Measurements from ENCODE around the gene GPR153.

Gene GPR153

GRCh38 chr1:6269296-6269695 is 8.4 kb upstream of the GPR153 start:
- no peak for DNase-seq (ENCODE audit: low read depth)

- DNase-seq (ENCODE audit: low read depth) = no peak
Observed at GRCh38 chr1:6268415-6268814, 7.5 kb upstream of the GPR153 start.

- DNase-seq (ENCODE audit: low read depth) = no peak
Observed at GRCh38 chr1:6267686-6268322, 6.9 kb upstream of the GPR153 start.

GRCh38 chr1:6266641-6267040 is 5.7 kb upstream of the GPR153 start:
- no peak for DNase-seq (ENCODE audit: low read depth)

GRCh38 chr1:6265151-6265550 is 4.3 kb upstream of the GPR153 start:
- no peak for DNase-seq (ENCODE audit: low read depth)

- no peak for DNase-seq (ENCODE audit: low read depth)
Observed at GRCh38 chr1:6263716-6264115, 2.8 kb upstream of the GPR153 start.

- no peak for DNase-seq (ENCODE audit: low read depth)
Observed at GRCh38 chr1:6262555-6263420, 1.9 kb upstream of the GPR153 start.

- no peak for DNase-seq (ENCODE audit: low read depth)
Observed at GRCh38 chr1:6261615-6261995, 707 bp upstream of the GPR153 start.

GRCh38 chr1:6260433-6260934 is 414 bp downstream of the GPR153 start:
- DNase-seq (ENCODE audit: low read depth) = peak; percentile 27

GRCh38 chr1:6259491-6260362 is 1.2 kb downstream of the GPR153 start:
- peak; percentile 69 for DNase-seq (ENCODE audit: low read depth)

GRCh38 chr1:6258675-6259074 is 2.2 kb downstream of the GPR153 start:
- DNase-seq (ENCODE audit: low read depth) = no peak

- DNase-seq (ENCODE audit: low read depth) = no peak
Observed at GRCh38 chr1:6257541-6258069, 3.3 kb downstream of the GPR153 start.

GRCh38 chr1:6256645-6257044 is 4.3 kb downstream of the GPR153 start:
- DNase-seq (ENCODE audit: low read depth) = no peak

GRCh38 chr1:6254691-6255090 is 6.2 kb downstream of the GPR153 start:
- DNase-seq (ENCODE audit: low read depth) = no peak

GRCh38 chr1:6253380-6253779 is 7.5 kb downstream of the GPR153 start:
- DNase-seq (ENCODE audit: low read depth) = no peak

GRCh38 chr1:6252374-6252710 is 8.6 kb downstream of the GPR153 start:
- no peak for DNase-seq (ENCODE audit: low read depth)

GRCh38 chr1:6251681-6252373 is 9.1 kb downstream of the GPR153 start:
- no peak for DNase-seq (ENCODE audit: low read depth)

GRCh38 chr1:6251233-6251632 is 9.7 kb downstream of the GPR153 start:
- DNase-seq (ENCODE audit: low read depth) = no peak

- DNase-seq (ENCODE audit: low read depth) = no peak
Observed at GRCh38 chr1:6249739-6250689, 10.9 kb downstream of the GPR153 start.

- DNase-seq (ENCODE audit: low read depth) = no peak
Observed at GRCh38 chr1:6248932-6249738, 11.8 kb downstream of the GPR153 start.

All from stimulated activated CD8-positive, alpha-beta memory T cell treated with anti-CD3 and anti-CD28 coated beads, Interleukin-12 subunit alpha, Interleukin-12 subunit beta, amount 100 ng/mL, for 4 hours (primary cell).